HCT116 (cell line): ENCODE results near the gene KHDRBS2. TPM values are rescaled to one million over a fixed set of nuclear protein-coding genes. Genes with fewer than 3 reads are reported as not detected.

Experiments used
- ATAC-seq: fragments of 200-7000 bp; cut with Tn5 transposase; 2 replicates; pipeline ENCODE4 v1.9.1; 2020; ENCODE audit warnings: mild to moderate bottlenecking, moderate library complexity
- BruUV-seq: library from RNA; stranded (reverse); fragments of 400-500 nt; replicated peaks from 2 replicates; lab custom pipeline; 2021; lab: Mats Ljungman, UMichigan
- CTCF ChIA-PET: fragments of 300-600 bp; sonication (Branson Sonifier 250); formaldehyde crosslinking; loops from one replicate; lab custom pipeline; 2021; ENCODE audit warnings: antibody characterized with exemption; lab: Charles Lee
- POLR2A ChIA-PET: fragments of 300-600, 350-600 bp; sonication (Branson Sonifier 250); formaldehyde crosslinking; loops from one replicate; lab custom pipeline; 2021; ENCODE audit warnings: antibody characterized with exemption; lab: Charles Lee
- RAD21 ChIA-PET, 2 experiments: fragments of 300-600 bp; sonication (Branson Sonifier 250); formaldehyde crosslinking; loops; one replicate each; lab custom pipeline; 2023; ENCODE audit warnings: low total read pairs in 2 of 2; ENCODE audit not compliant: uncharacterized antibody in 2 of 2, unreplicated experiment in 2 of 2, low non-redundant PET in 1 of 2; lab: Charles Lee
- DNase-seq: peaks from one replicate; pipeline ENCODE4 v3.0.0-alpha.2; 2010; ENCODE audit warnings: low read depth, low spot score
- H2AFZ ChIP-seq: fragments of 200-600 bp; shearing (Covaris generic), sonication (generic); 2 replicates; pipeline ENCODE4 v1.6.1; 2017; ENCODE audit warnings: low read depth, mixed run types, mixed read lengths, antibody characterized with exemption, low read length; ENCODE audit not compliant: poor library complexity, severe bottlenecking
- H3K27ac ChIP-seq: 2 replicates; pipeline ENCODE4 v1.5.1; 2012; ENCODE audit warnings: low read depth, low read length
- H3K27me3 ChIP-seq: fragments of 200-600 bp; sonication (generic); 2 replicates; pipeline ENCODE4 v1.6.1; 2016; ENCODE audit warnings: mixed run types, low read length, mixed read lengths; ENCODE audit not compliant: insufficient read depth
- H3K36me3 ChIP-seq, 2 experiments: fragments of 200-500 bp in 1 of 2; fragments of 200-600 bp in 1 of 2; sonication (Bioruptor generic) in 1 of 2; sonication (generic) in 1 of 2; 2 replicates each; pipeline versions ENCODE4 v1.5.1 to v1.6.1; 2014 to 2016; ENCODE audit warnings: low read length in 2 of 2, inconsistent platforms in 1 of 2, mixed read lengths in 1 of 2, mixed run types in 1 of 2; ENCODE audit not compliant: insufficient read depth in 2 of 2, control insufficient read depth in 1 of 2
- H3K4me1 ChIP-seq, 2 experiments: fragments of 200-600 bp in 1 of 2; sonication (generic) in 1 of 2; 2 replicates each; pipeline versions ENCODE4 v1.5.1 to v1.6.1; 2012 to 2017; ENCODE audit warnings: low read length in 2 of 2, inconsistent platforms in 1 of 2, mild to moderate bottlenecking in 1 of 2, mixed read lengths in 1 of 2, mixed run types in 1 of 2, moderate library complexity in 1 of 2; ENCODE audit not compliant: insufficient read depth in 2 of 2, control insufficient read depth in 1 of 2
- H3K4me2 ChIP-seq: fragments of 200-600 bp; sonication (generic); 2 replicates; pipeline ENCODE4 v1.6.1; 2017; ENCODE audit warnings: mixed run types, low read length, mixed read lengths
- H3K4me3 ChIP-seq, 2 experiments: fragments of 200-600 bp in 1 of 2; sonication (generic) in 1 of 2; replicated peaks in 1 of 2; 2 replicates each; pipeline ENCODE4 v1.5.1; 2011 to 2016; ENCODE audit warnings: low read length in 2 of 2, control low read depth in 1 of 2, low read depth in 1 of 2, mild to moderate bottlenecking in 1 of 2, mixed read lengths in 1 of 2, mixed run types in 1 of 2
- H3K79me2 ChIP-seq: fragments of 200-600 bp; sonication (generic); 2 replicates; pipeline ENCODE4 v1.6.1; 2017; ENCODE audit warnings: mild to moderate bottlenecking, mixed run types, low read length, moderate library complexity, mixed read lengths; ENCODE audit not compliant: insufficient read depth
- H3K9ac ChIP-seq: fragments of 200-600 bp; sonication (generic); 2 replicates; pipeline ENCODE4 v1.6.1; 2016; ENCODE audit warnings: low read length, mixed read lengths
- H3K9me2 ChIP-seq: fragments of 200-600 bp; sonication (generic), shearing (Covaris generic); 2 replicates; pipeline ENCODE4 v1.6.1; 2017; ENCODE audit warnings: mixed run types, mild to moderate bottlenecking, moderate library complexity; ENCODE audit not compliant: insufficient read depth
- H3K9me3 ChIP-seq, 2 experiments: fragments of 200-500 bp in 1 of 2; fragments of 200-600 bp in 1 of 2; sonication (Bioruptor generic) in 1 of 2; sonication (generic) in 1 of 2; 2 replicates each; pipeline ENCODE4 v1.6.1; 2014 to 2017; ENCODE audit warnings: low read length in 2 of 2, mixed read lengths in 2 of 2, inconsistent platforms in 1 of 2, low read depth in 1 of 2, mild to moderate bottlenecking in 1 of 2, mixed run types in 1 of 2, moderate library complexity in 1 of 2; ENCODE audit not compliant: control insufficient read depth in 1 of 2, insufficient read depth in 1 of 2
- H4K20me1 ChIP-seq: fragments of 200-600 bp; sonication (generic), shearing (Covaris generic); 2 replicates; pipeline ENCODE4 v1.6.1; 2017; ENCODE audit warnings: mixed run types, mild to moderate bottlenecking, moderate library complexity; ENCODE audit not compliant: insufficient read depth
- CBX3 ChIP-seq: IDR thresholded peaks from 2 replicates; pipeline ENCODE4 v1.6.1; 2012; ENCODE audit warnings: low read depth
- CEBPB ChIP-seq: IDR thresholded peaks from 2 replicates; pipeline ENCODE4 v1.6.1; 2012; ENCODE audit warnings: low read depth
- ELF1 ChIP-seq: IDR thresholded peaks from 2 replicates; pipeline ENCODE4 v1.6.1; 2012; ENCODE audit warnings: low read depth, borderline replicate concordance
- EZH2 ChIP-seq: fragments of 200-600 bp; sonication (generic); IDR thresholded peaks from 2 replicates; pipeline ENCODE4 v1.6.1; 2017; ENCODE audit warnings: antibody characterized with exemption, mixed run types
- EZH2phosphoT487 ChIP-seq: fragments of 200-600 bp; IDR thresholded peaks from 2 replicates; pipeline ENCODE4 v1.6.1; 2018; ENCODE audit warnings: antibody characterized with exemption, borderline replicate concordance
- JUND ChIP-seq: IDR thresholded peaks from 2 replicates; pipeline ENCODE4 v1.6.1; 2012
- POLR2A ChIP-seq: IDR thresholded peaks from 2 replicates; pipeline ENCODE4 v1.7.0; 2011; ENCODE audit warnings: borderline replicate concordance; ENCODE audit not compliant: insufficient read depth, insufficient read length; ENCODE audit errors: extremely low read depth
- SIN3A ChIP-seq: IDR thresholded peaks from 2 replicates; pipeline ENCODE4 v1.6.1; 2012; ENCODE audit warnings: low read depth
- SP1 ChIP-seq: IDR thresholded peaks from 2 replicates; pipeline ENCODE4 v1.6.1; 2012; ENCODE audit warnings: low read depth
- SRF ChIP-seq: IDR thresholded peaks from 2 replicates; pipeline ENCODE4 v1.6.1; 2012; ENCODE audit warnings: low read depth
- YY1 ChIP-seq: IDR thresholded peaks from 2 replicates; pipeline ENCODE4 v1.6.1; 2011; ENCODE audit warnings: low read length, low read depth, moderate library complexity, mild to moderate bottlenecking; ENCODE audit not compliant: insufficient replicate concordance; ENCODE audit errors: extremely low read depth
- ZFX ChIP-seq: fragments of 450-650 bp; IDR thresholded peaks from 2 replicates; pipeline ENCODE4 v1.6.1; 2017
- ZNF274 ChIP-seq: fragments of 200-500 bp; sonication (Bioruptor generic); IDR thresholded peaks from 2 replicates; pipeline ENCODE4 v1.6.1; 2014; ENCODE audit warnings: mild to moderate bottlenecking, low read depth, low read length, inconsistent platforms
- intact Hi-C: fragments of 100-400 bp; cut with micrococcal nuclease; formaldehyde crosslinking; loops from 2 replicates; pipeline ENCODE4 v1.10.0; 2022
- total RNA-seq: library from RNA; stranded (reverse); gene quantifications from one replicate; pipeline ENCODE4 v1.2.1, GENCODE V29; 2021; ENCODE audit not compliant: unreplicated experiment
- TF ChIP-seq, protein P1 (sequence below): IDR thresholded peaks from 2 replicates; pipeline ENCODE4 v1.6.1; 2012
- TF ChIP-seq, protein P2 (sequence below): IDR thresholded peaks from 2 replicates; pipeline ENCODE4 v1.6.1; 2012; ENCODE audit warnings: low read depth
- TF ChIP-seq, protein P3 (sequence below): IDR thresholded peaks from 2 replicates; pipeline ENCODE4 v1.6.1; 2012
- TF ChIP-seq, protein P4 (sequence below), 3 experiments: fragments of 200-600 bp in 1 of 3; sonication (generic) in 1 of 3; IDR thresholded peaks in 2 of 3; conservative IDR thresholded peaks in 1 of 3; 2 replicates each; pipeline ENCODE4 v1.5.1; 2012 to 2017; ENCODE audit warnings: low read depth in 2 of 3, low read length in 2 of 3, antibody characterized with exemption in 1 of 3, borderline replicate concordance in 1 of 3, control low read depth in 1 of 3, mild to moderate bottlenecking in 1 of 3, mixed read lengths in 1 of 3, mixed run types in 1 of 3, moderate library complexity in 1 of 3; ENCODE audit not compliant: insufficient read depth in 1 of 3

KHDRBS2 gene
- total RNA-seq, 1 experiment from 2014 or later, result not detected

DNA sequence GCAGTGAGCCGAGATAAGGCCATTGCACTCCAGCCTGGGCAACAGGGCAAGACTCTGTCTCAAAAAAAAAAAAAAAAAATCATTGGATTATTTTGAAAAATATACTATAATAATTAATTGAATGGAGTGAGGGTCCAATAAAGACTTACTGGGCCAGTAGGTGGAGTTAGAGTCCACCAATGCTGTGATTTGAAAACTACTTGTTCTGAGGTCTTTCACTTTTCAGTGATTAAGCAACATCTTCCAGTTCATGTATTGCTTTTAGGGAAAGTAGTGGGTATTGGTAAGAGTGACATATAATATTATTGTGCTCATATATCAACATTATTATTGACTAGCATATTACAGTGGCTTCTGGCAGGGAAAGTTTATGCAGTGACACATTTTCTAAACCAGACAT, 530.3 kb downstream of the KHDRBS2 start:
- H3K9ac ChIP-seq, result no peak overlapping the region
- ATAC-seq, result no peak
- no peak overlapping the region for H2AFZ ChIP-seq
- no peak overlapping the region for H3K4me3 ChIP-seq
- H3K9me3 ChIP-seq, result peaks cover 0 to 18% of the 10 kb centered on the region in 2 experiments; a peak in 3 of 4 replicates
- no peak for DNase-seq
- H3K9me2 ChIP-seq, result no peaks in the 10 kb centered on the region
- POLR2A ChIA-PET, result no interaction called here
- no TSS peak for BruUV-seq
- no peaks in the 10 kb centered on the region for H3K27me3 ChIP-seq
- no peaks in the 10 kb centered on the region for H3K79me2 ChIP-seq
- CTCF ChIA-PET, result no interaction called here
- H4K20me1 ChIP-seq, result no peaks in the 10 kb centered on the region
- TF ChIP-seq CEBPB, result no peak
- no peak for TF ChIP-seq EZH2phosphoT487
- TF ChIP-seq SP1, result no peak
- TF ChIP-seq, protein P1, sequence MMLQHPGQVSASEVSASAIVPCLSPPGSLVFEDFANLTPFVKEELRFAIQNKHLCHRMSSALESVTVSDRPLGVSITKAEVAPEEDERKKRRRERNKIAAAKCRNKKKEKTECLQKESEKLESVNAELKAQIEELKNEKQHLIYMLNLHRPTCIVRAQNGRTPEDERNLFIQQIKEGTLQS, result no peak
- TF ChIP-seq CBX3, result no peak
- no peak for TF ChIP-seq SRF
- no peak for TF ChIP-seq YY1
- RAD21 ChIA-PET, result no interaction called here
- intact Hi-C loops, result no loop called here
- H3K27ac ChIP-seq, result no peak overlapping the region
- H3K36me3 ChIP-seq, result no peaks in the 10 kb centered on the region
- H3K4me2 ChIP-seq, result no peak overlapping the region
- no peaks in the 10 kb centered on the region for H3K4me1 ChIP-seq

DNA sequence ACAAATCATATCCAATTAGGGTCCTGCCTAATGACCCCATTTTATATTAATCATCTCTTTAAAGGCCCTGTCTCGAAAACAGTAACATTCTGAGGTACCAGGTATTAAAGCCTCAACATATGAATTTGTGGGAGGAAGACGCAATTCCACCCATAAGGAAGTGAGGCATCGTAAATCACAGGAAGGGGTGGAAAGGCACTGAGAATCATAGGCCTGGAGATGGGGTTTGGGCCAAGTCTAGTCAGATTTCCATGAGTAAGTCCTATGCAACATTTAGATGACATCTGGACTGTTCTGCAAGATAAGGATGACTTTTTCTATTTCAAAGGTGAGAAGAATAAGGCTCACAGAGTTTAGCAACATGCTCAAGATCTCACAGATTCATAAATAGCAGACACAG, 534.0 kb downstream of the KHDRBS2 start:
- H3K27ac ChIP-seq, result no peak overlapping the region
- no peak for ATAC-seq
- TF ChIP-seq, protein P2, sequence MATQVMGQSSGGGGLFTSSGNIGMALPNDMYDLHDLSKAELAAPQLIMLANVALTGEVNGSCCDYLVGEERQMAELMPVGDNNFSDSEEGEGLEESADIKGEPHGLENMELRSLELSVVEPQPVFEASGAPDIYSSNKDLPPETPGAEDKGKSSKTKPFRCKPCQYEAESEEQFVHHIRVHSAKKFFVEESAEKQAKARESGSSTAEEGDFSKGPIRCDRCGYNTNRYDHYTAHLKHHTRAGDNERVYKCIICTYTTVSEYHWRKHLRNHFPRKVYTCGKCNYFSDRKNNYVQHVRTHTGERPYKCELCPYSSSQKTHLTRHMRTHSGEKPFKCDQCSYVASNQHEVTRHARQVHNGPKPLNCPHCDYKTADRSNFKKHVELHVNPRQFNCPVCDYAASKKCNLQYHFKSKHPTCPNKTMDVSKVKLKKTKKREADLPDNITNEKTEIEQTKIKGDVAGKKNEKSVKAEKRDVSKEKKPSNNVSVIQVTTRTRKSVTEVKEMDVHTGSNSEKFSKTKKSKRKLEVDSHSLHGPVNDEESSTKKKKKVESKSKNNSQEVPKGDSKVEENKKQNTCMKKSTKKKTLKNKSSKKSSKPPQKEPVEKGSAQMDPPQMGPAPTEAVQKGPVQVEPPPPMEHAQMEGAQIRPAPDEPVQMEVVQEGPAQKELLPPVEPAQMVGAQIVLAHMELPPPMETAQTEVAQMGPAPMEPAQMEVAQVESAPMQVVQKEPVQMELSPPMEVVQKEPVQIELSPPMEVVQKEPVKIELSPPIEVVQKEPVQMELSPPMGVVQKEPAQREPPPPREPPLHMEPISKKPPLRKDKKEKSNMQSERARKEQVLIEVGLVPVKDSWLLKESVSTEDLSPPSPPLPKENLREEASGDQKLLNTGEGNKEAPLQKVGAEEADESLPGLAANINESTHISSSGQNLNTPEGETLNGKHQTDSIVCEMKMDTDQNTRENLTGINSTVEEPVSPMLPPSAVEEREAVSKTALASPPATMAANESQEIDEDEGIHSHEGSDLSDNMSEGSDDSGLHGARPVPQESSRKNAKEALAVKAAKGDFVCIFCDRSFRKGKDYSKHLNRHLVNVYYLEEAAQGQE, result no peak
- no peak for TF ChIP-seq ZFX
- TF ChIP-seq, protein P3, sequence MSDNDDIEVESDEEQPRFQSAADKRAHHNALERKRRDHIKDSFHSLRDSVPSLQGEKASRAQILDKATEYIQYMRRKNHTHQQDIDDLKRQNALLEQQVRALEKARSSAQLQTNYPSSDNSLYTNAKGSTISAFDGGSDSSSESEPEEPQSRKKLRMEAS, result no peak
- no peak for TF ChIP-seq SP1
- TF ChIP-seq EZH2, result no peak
- TF ChIP-seq POLR2A, result no peak
- no peak for TF ChIP-seq ELF1
- no peak for TF ChIP-seq SIN3A
- no peak for TF ChIP-seq JUND
- TF ChIP-seq, protein P4, sequence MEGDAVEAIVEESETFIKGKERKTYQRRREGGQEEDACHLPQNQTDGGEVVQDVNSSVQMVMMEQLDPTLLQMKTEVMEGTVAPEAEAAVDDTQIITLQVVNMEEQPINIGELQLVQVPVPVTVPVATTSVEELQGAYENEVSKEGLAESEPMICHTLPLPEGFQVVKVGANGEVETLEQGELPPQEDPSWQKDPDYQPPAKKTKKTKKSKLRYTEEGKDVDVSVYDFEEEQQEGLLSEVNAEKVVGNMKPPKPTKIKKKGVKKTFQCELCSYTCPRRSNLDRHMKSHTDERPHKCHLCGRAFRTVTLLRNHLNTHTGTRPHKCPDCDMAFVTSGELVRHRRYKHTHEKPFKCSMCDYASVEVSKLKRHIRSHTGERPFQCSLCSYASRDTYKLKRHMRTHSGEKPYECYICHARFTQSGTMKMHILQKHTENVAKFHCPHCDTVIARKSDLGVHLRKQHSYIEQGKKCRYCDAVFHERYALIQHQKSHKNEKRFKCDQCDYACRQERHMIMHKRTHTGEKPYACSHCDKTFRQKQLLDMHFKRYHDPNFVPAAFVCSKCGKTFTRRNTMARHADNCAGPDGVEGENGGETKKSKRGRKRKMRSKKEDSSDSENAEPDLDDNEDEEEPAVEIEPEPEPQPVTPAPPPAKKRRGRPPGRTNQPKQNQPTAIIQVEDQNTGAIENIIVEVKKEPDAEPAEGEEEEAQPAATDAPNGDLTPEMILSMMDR (IDR thresholded peaks at IDR 0.05 in 2 of 3, conservative IDR thresholded peaks at IDR 0.05 in 1 of 3; ENCODE audit: borderline replicate concordance in 1 of 3, insufficient read depth in 1 of 3, low read depth in 2 of 3, low read length in 2 of 3), result no peak
- TF ChIP-seq CEBPB, result no peak
- no peak for TF ChIP-seq ZNF274
- no peak for TF ChIP-seq CBX3

More for the DNA sequence above, 534.0 kb downstream of the KHDRBS2 start:
- H3K9ac ChIP-seq, result no peak overlapping the region
- H3K36me3 ChIP-seq, result no peaks in the 10 kb centered on the region
- H3K27me3 ChIP-seq, result no peaks in the 10 kb centered on the region
- H3K79me2 ChIP-seq, result no peaks in the 10 kb centered on the region
- H3K9me3 ChIP-seq, result peaks cover 3 to 14% of the 10 kb centered on the region in 2 experiments; a peak in 2 of 4 replicates
- no peak overlapping the region for H3K4me2 ChIP-seq
- RAD21 ChIA-PET, result no interaction called here
- intact Hi-C loops, result no loop called here
- H3K4me1 ChIP-seq, result no peaks in the 10 kb centered on the region
- no peaks in the 10 kb centered on the region for H3K9me2 ChIP-seq
- no peaks in the 10 kb centered on the region for H4K20me1 ChIP-seq
- no peak for DNase-seq
- POLR2A ChIA-PET, result no interaction called here
- CTCF ChIA-PET, result no interaction called here
- no peak overlapping the region for H2AFZ ChIP-seq
- BruUV-seq, result no TSS peak
- no peak overlapping the region for H3K4me3 ChIP-seq
